PFSK-1 (cell line): ENCODE data around the gene CENPP.

Experiments used
- FOXP2 ChIP-seq: optimal IDR thresholded peaks from 2 replicates; pipeline ENCODE3; 2011; ENCODE audit warnings: borderline replicate concordance, control low read depth, inconsistent platforms; ENCODE audit not compliant: insufficient read depth; ENCODE audit errors: extremely low read length, extremely low read depth
- POLR2AphosphoS5 ChIP-seq: IDR thresholded peaks from 2 replicates; pipeline ENCODE4 v1.6.1; 2012; ENCODE audit warnings: low read depth, mild to moderate bottlenecking, control low read depth, low read length, moderate library complexity
- SIN3A ChIP-seq: IDR thresholded peaks from 2 replicates; pipeline ENCODE4 v1.6.1; 2012; ENCODE audit warnings: mild to moderate bottlenecking, low read length, moderate library complexity, borderline replicate concordance; ENCODE audit not compliant: insufficient read depth
- TAF1 ChIP-seq: IDR thresholded peaks from 2 replicates; pipeline ENCODE4 v1.6.1; 2012; ENCODE audit warnings: low read length, control low read depth, borderline replicate concordance; ENCODE audit not compliant: insufficient read depth
- TF ChIP-seq, protein P1 (sequence below), 2 experiments: IDR thresholded peaks; 2 replicates each; pipeline versions ENCODE4 v1.6.1 to v1.8.0; 2011 to 2012; ENCODE audit warnings: low read depth in 2 of 2, low read length in 2 of 2, control low read depth in 1 of 2, inconsistent platforms in 1 of 2, mild to moderate bottlenecking in 1 of 2, moderate library complexity in 1 of 2; ENCODE audit not compliant: insufficient read depth in 1 of 2

Gene CENPP

DNA sequence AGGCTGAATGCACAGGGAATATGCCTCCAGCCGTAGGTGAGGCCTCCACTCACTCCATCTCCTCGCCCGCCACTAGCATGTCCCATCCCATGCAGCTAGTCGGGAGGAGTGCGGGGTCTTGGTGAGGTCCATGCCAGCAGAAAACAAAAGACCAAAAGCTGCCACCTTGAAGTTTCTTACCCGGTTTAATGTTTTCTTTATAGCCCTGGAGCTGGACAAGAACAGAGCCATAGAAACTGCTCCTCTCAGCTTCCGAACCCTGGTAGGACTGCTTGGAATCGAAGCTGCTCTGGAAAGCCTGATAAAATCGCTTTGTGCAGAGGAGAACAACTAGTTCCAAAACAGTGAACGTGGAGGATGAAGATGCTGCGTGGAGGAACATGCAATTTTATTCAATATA, 287.1 kb downstream of the CENPP start:
- TF ChIP-seq, protein P1, sequence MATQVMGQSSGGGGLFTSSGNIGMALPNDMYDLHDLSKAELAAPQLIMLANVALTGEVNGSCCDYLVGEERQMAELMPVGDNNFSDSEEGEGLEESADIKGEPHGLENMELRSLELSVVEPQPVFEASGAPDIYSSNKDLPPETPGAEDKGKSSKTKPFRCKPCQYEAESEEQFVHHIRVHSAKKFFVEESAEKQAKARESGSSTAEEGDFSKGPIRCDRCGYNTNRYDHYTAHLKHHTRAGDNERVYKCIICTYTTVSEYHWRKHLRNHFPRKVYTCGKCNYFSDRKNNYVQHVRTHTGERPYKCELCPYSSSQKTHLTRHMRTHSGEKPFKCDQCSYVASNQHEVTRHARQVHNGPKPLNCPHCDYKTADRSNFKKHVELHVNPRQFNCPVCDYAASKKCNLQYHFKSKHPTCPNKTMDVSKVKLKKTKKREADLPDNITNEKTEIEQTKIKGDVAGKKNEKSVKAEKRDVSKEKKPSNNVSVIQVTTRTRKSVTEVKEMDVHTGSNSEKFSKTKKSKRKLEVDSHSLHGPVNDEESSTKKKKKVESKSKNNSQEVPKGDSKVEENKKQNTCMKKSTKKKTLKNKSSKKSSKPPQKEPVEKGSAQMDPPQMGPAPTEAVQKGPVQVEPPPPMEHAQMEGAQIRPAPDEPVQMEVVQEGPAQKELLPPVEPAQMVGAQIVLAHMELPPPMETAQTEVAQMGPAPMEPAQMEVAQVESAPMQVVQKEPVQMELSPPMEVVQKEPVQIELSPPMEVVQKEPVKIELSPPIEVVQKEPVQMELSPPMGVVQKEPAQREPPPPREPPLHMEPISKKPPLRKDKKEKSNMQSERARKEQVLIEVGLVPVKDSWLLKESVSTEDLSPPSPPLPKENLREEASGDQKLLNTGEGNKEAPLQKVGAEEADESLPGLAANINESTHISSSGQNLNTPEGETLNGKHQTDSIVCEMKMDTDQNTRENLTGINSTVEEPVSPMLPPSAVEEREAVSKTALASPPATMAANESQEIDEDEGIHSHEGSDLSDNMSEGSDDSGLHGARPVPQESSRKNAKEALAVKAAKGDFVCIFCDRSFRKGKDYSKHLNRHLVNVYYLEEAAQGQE (IDR thresholded peaks at IDR 0.05; ENCODE audit: insufficient read depth in 1 of 2, low read depth in 2 of 2, low read length in 2 of 2) = no peak
- TF ChIP-seq TAF1 (no peak), SIN3A (no peak), FOXP2 (no peak), POLR2AphosphoS5 (no peak)

DNA sequence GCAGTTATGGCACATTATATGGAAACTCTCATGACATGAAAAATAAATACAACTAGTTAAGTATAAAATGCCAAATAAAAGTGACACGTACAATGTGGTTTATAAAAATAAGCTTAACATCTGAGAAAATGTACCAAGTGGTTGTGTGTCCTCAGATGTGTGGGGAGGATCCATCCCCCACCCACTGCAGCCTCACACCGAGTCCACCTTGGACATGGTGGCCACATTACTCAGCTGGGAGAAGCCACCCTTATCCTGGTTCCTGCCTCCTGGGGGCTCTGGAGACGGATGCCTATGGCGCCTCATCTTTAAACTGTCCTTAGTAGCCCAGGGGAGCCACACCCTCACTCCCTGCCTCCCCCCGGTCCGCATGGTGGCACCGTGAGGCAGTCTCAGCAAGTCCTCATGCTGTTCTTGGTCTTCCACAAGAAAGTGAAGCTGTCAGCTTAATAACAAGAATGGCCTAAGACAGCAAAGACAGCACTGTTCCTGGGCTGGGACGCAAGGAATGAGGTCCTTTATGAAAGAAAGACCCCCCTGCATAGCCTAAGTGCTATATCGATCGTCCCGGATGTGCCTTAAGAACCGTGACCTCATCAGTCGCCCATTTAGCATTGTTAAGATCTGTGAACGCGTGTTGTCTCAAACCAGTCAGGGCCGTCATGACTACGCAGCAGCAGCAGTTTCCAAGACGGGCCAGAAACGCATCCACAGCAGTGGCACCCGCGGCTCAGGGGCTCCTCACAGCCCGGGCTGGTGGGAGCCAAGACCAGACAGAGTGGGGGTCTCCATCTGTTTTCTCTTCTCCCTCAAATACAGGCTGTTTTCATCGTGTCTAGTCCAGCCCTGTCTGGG, 287.7 kb downstream of the CENPP start:
- TF ChIP-seq SIN3A (no peak), TAF1 (no peak), POLR2AphosphoS5 (no peak), FOXP2 (no peak)
- TF ChIP-seq, protein P1 (IDR thresholded peaks at IDR 0.05; ENCODE audit: insufficient read depth in 1 of 2, low read depth in 2 of 2, low read length in 2 of 2) = no peak

DNA sequence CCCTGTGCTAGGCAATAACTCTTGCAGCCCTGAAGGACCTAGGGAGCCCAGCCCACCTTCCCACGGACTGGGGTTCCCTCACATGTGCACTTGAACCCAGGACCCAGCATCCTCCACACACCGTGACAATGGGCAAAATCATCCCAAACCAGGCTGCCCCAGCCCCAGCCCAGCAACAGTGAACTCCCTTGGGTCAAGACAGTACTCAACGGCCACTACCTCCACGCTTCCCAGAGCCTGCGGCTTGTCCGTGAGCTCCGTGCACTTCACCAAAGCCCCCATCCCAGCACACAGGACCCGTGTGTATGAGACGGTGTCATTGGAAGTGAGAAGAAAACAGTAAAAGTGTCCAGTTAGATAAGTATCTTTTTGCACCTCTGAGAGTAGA, 288.4 kb downstream of the CENPP start:
- TF ChIP-seq POLR2AphosphoS5 = no peak
- no peak for TF ChIP-seq TAF1
- no peak for TF ChIP-seq FOXP2
- TF ChIP-seq, protein P1 (IDR thresholded peaks at IDR 0.05; ENCODE audit: insufficient read depth in 1 of 2, low read depth in 2 of 2, low read length in 2 of 2) = no peak
- TF ChIP-seq SIN3A = no peak

DNA sequence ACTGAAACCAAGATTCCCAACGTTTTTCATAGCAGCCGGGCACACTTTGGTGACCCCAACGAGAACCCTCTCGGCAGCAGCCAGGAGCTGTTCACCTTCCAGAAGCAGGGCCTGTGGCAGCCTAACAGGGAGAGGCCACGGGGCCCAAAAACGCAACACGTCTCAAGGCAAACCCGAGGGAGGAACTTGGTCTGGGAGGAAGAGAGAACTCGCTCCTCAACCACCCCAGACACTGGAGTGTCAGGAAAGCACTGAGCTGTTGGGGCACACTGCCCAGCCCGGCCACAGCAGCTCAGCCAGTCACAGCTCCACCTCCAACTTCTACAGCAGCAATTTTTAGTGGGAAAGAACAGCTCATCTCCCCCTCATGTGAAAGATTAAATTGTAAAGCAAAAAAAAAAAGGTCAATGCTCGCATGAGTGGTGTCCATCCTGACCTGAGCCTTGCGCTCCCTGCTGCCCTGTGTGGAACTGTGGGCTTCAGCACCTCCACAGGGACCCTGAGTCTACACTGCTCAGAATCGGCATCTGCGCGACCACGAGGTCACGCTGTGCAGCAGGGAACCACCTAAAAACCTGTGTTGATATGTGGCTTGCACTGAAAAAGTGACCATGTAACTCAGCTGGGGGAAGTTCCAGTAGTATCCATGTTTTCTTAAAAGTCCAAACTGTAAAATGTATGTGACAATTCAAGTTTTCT, 289.2 kb downstream of the CENPP start:
- no peak for TF ChIP-seq TAF1

DNA sequence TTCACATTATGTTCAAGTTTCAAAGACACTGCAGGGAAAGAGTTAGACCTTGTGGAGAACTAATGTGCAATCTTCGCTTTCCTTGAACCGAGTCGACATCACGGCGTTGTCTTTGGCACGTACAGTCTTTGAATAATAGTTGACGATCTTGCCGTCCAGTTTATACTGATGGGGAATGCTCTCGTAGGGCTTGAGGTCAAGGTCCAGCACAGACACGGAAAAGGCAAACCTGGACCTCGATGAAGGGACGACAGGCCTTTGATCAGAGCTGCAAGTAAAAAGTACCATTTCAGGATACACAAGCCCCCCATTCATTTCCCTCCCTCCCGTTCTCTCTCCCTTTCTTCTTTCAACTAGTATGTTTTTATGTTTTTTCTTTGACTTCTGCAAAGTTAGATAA, 290.0 kb downstream of the CENPP start:
- no peak for TF ChIP-seq TAF1
- TF ChIP-seq POLR2AphosphoS5 = no peak
- no peak for TF ChIP-seq FOXP2

DNA sequence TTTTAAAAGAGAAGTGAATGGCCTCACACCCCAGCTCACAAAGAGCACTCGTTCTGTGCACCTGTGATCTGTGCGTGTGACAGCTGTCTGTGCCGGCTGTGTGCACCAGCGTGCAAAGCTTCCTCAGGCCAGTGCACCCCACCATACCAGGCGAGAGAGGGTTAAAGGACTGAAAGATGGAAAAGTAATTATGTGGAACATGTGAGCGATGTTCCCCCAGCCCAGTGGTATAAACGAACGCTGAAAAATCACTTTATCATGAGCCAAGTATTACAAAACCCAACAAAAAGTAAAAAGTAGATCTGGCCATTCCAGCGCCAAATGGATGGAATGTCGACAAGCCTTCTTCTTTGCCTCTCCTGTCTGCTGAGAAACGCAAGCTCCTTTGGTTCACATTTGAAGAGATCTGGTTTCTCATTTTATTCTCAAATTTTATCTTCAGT, 290.5 kb downstream of the CENPP start:
- TF ChIP-seq SIN3A (no peak), FOXP2 (no peak)
